HFFc6 (cell line): ENCODE measurements around the gene TMEM45A. TPM values are rescaled to one million over a fixed set of nuclear protein-coding genes. Genes with fewer than 3 reads are reported as not detected.

Source experiments
- DNase-seq: peaks from one replicate; pipeline ENCODE4 v3.0.0-alpha.2; 2018
- H3K27ac Mint-ChIP-seq: 2 replicates; pipeline ENCODE4 v1.8.0; 2020; ENCODE audit warnings: mild to moderate bottlenecking, mixed read lengths
- H3K27me3 Mint-ChIP-seq: 2 replicates; pipeline ENCODE4 v1.8.0; 2021; ENCODE audit warnings: mild to moderate bottlenecking, moderate library complexity, mixed read lengths; ENCODE audit not compliant: insufficient read depth
- H3K36me3 Mint-ChIP-seq: 2 replicates; pipeline ENCODE4 v1.8.0; 2021; ENCODE audit warnings: low read depth, mixed read lengths
- H3K4me1 Mint-ChIP-seq: 2 replicates; pipeline ENCODE4 v1.8.0; 2020; ENCODE audit warnings: low read depth, mixed read lengths
- H3K4me3 Mint-ChIP-seq: 2 replicates; pipeline ENCODE4 v1.8.0; 2020; ENCODE audit warnings: mild to moderate bottlenecking, moderate library complexity, mixed read lengths
- H3K9me3 Mint-ChIP-seq: 2 replicates; pipeline ENCODE4 v1.8.0; 2020; ENCODE audit warnings: mild to moderate bottlenecking, mixed read lengths
- CTCF ChIP-seq: fragments of 200-600 bp; sonication (generic); IDR thresholded peaks from 2 replicates; pipeline ENCODE4 v1.5.0; 2021; ENCODE audit warnings: antibody characterized with exemption, mild to moderate bottlenecking
- total RNA-seq, 6 experiments: library from RNA; stranded (reverse); fragmentation: NEBNext Ultra II Directional; extraction: Animal tissue kit (Norgen Biotek cat#: 25700); gene quantifications; 2 replicates in 1 of 6; 3 replicates in 5 of 6; pipeline ENCODE4 v1.2.3, GENCODE V29; 2021

The TMEM45A gene
- total RNA-seq, 6 experiments from 2014 or later = 25.2 to 44.1 (median 28.5) TPM

- no peak for DNase-seq
Measured at GRCh38 chr3:100562224-100562857, 69.9 kb downstream of the TMEM45A start.

GRCh38 chr3:100563228-100563627, 70.8 kb downstream of the TMEM45A start:
- H3K27me3 Mint-ChIP-seq = no peaks in the 10 kb centered on the region
- H3K36me3 Mint-ChIP-seq = peaks cover 4% of the 10 kb centered on the region; the same call in 1 of the 2 replicates
- no peak for DNase-seq
- TF ChIP-seq CTCF = no peak
- H3K27ac Mint-ChIP-seq = no peak overlapping the region
- no peaks in the 10 kb centered on the region for H3K9me3 Mint-ChIP-seq
- peaks cover 39% of the 10 kb centered on the region for H3K4me1 Mint-ChIP-seq
- no peak overlapping the region for H3K4me3 Mint-ChIP-seq

More at GRCh38 chr3:100562224-100562857, 69.9 kb downstream of the TMEM45A start:
- no peak for TF ChIP-seq CTCF
- Mint-ChIP-seq H3K27me3 (no peaks in the 10 kb centered on the region), H3K9me3 (no peaks in the 10 kb centered on the region), H3K27ac (no peak overlapping the region), H3K4me1 (peaks cover 48% of the 10 kb centered on the region), H3K4me3 (no peak overlapping the region), H3K36me3 (peaks cover 9% of the 10 kb centered on the region)

- Mint-ChIP-seq H3K4me1 (peaks cover 34% of the 10 kb centered on the region), H3K27ac (no peak overlapping the region), H3K9me3 (no peaks in the 10 kb centered on the region), H3K27me3 (no peaks in the 10 kb centered on the region), H3K36me3 (peaks cover 4% of the 10 kb centered on the region; the same call in 1 of the 2 replicates), H3K4me3 (no peak overlapping the region)
- TF ChIP-seq CTCF = no peak
- DNase-seq = no peak
Measured at GRCh38 chr3:100563652-100564211, 71.3 kb downstream of the TMEM45A start.

- H3K4me1 Mint-ChIP-seq = no peaks in the 10 kb centered on the region
- no peak overlapping the region for H3K27ac Mint-ChIP-seq
- H3K4me3 Mint-ChIP-seq = no peak overlapping the region
- H3K9me3 Mint-ChIP-seq = no peaks in the 10 kb centered on the region
- peaks cover 11% of the 10 kb centered on the region for H3K36me3 Mint-ChIP-seq
- no peak for TF ChIP-seq CTCF
- no peaks in the 10 kb centered on the region for H3K27me3 Mint-ChIP-seq
- DNase-seq = no peak
Measured at GRCh38 chr3:100570811-100571210, 78.4 kb downstream of the TMEM45A start.

GRCh38 chr3:100574536-100574935, 82.1 kb downstream of the TMEM45A start:
- H3K4me3 Mint-ChIP-seq = no peak overlapping the region
- no peak for TF ChIP-seq CTCF

More at GRCh38 chr3:100574536-100574935, 82.1 kb downstream of the TMEM45A start:
- Mint-ChIP-seq H3K27me3 (no peaks in the 10 kb centered on the region), H3K27ac (no peak overlapping the region), H3K36me3 (peaks cover 5% of the 10 kb centered on the region; the same call in 1 of the 2 replicates), H3K4me1 (peaks cover 5% of the 10 kb centered on the region; the same call in 1 of the 2 replicates), H3K9me3 (no peaks in the 10 kb centered on the region)
- no peak for DNase-seq
